H1 (cell line): Measurements from ENCODE around the gene RHO. TPM values are rescaled to one million over a fixed set of nuclear protein-coding genes. Genes with fewer than 3 reads are reported as not detected.

ENCODE experiments used
- HDAC2 ChIP-seq, 2 experiments: fragments of 300-600 bp in 1 of 2; sonication (generic) in 1 of 2; IDR thresholded peaks; 2 replicates each; pipeline ENCODE4 v1.6.1; 2011 to 2012; ENCODE audit warnings: low read depth in 2 of 2, low read length in 2 of 2, mild to moderate bottlenecking in 2 of 2, moderate library complexity in 2 of 2, borderline replicate concordance in 1 of 2, inconsistent platforms in 1 of 2
- KDM4A ChIP-seq: IDR thresholded peaks from one replicate; pipeline ENCODE4 v1.7.1; 2012; ENCODE audit warnings: low read depth, mild to moderate bottlenecking, moderate library complexity, low read length, inconsistent platforms; ENCODE audit not compliant: severe bottlenecking
- KDM5A ChIP-seq: fragments of 200-600 bp; IDR thresholded peaks from 2 replicates; pipeline ENCODE4 v1.7.1; 2012; ENCODE audit warnings: mild to moderate bottlenecking, low read length, inconsistent platforms, mixed read lengths
- POLR2A ChIP-seq, 2 experiments: IDR thresholded peaks; 1 replicate in 1 of 2; 2 replicates in 1 of 2; pipeline ENCODE4 v1.6.1; 2011; ENCODE audit warnings: low read depth in 2 of 2, low read length in 2 of 2, mild to moderate bottlenecking in 2 of 2; ENCODE audit errors: control extremely low read depth in 1 of 2
- RXRA ChIP-seq: IDR thresholded peaks from 2 replicates; pipeline ENCODE4 v1.6.1; 2011; ENCODE audit warnings: low read depth, mild to moderate bottlenecking, low read length, moderate library complexity; ENCODE audit not compliant: insufficient read depth
- polyA plus RNA-seq, 7 experiments: library from polyadenylated mRNA; depleted of rRNA in 3 of 7; stranded (reverse) in 5 of 7; unstranded in 2 of 7; fragments of >200 nt in 5 of 7; fragments of 200-250 nt in 2 of 7; gene quantifications; 1 replicate in 5 of 7; 2 replicates in 1 of 7; 4 replicates in 1 of 7; pipeline versions ENCODE4 v1.2.1 to v1.2.3, GENCODE V29; 2011 to 2013; ENCODE audit warnings: missing spikeins in 2 of 7, mixed read lengths in 2 of 7
- total RNA-seq: library from RNA; stranded (reverse); fragmentation: NEBNext Ultra II Directional; extraction: Animal tissue kit (Norgen Biotek cat#: 25700); gene quantifications from 2 replicates; pipeline ENCODE4 v1.2.1, GENCODE V29; 2021
- TF ChIP-seq, protein P1 (sequence below): IDR thresholded peaks from 2 replicates; pipeline ENCODE4 v1.6.1; 2012; ENCODE audit warnings: inconsistent platforms

The RHO gene
- total and polyA plus RNA-seq, 2 of the 8 experiments (the other 6 are each of a cell fraction or from before 2014, with no cell fraction given), result not detected

DNA sequence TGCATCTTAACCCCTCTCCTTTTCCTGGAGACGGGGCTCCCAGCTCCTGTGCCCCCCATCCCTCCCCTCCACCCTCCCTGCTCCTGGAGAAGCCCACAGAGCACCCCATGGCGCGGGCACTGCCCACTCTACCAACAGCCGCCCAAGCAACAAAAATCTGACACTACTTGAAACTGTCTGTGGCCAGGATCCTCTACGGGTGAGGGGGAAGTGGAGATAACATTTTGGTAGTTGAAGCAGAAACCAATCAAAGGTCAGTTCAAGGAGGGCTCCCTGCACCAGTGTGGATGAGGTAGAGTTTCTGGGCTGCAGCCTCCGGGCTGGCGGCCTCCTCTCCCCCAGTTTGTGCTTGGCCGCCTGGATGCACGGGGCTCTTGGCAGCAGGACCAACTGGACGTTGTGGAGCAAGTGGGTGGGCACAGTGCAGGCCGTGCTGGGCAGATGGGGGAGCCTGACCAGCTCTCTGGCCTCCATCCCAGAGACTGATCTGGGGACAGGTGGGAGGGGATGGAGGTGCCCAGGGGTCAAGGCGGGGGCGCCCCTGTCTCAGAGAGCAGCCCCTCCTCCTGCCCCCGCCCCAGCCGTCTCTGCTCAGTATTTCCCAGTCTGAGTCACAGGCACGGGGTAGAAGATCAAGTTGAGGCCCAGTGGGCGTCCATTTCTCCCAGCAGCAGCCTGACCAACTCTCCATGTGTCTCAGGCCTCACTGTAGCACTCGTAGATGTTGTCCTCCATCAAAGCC lies 27.3 kb downstream of the RHO start (continued):
- TF ChIP-seq HDAC2 (IDR thresholded peaks at IDR 0.05; ENCODE audit: borderline replicate concordance in 1 of 2, low read depth in 2 of 2, low read length in 2 of 2) (no peak), KDM5A (no peak), KDM4A (no peak), POLR2A (IDR thresholded peaks at IDR 0.05; ENCODE audit: control extremely low read depth in 1 of 2, low read depth in 2 of 2, low read length in 2 of 2) (no peak), RXRA (no peak)
- TF ChIP-seq, protein P1, sequence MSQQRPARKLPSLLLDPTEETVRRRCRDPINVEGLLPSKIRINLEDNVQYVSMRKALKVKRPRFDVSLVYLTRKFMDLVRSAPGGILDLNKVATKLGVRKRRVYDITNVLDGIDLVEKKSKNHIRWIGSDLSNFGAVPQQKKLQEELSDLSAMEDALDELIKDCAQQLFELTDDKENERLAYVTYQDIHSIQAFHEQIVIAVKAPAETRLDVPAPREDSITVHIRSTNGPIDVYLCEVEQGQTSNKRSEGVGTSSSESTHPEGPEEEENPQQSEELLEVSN, result no peak
